HAP-1 (cell line): ENCODE data around the gene CMTM7.

ENCODE experiments used
- DNase-seq, 2 experiments: peaks; one replicate each; pipeline ENCODE4 v3.0.0-alpha.2; 2016 to 2020; ENCODE audit warnings: low spot score in 2 of 2
- H3K27me3 ChIP-seq: fragments of 250-450 bp; sonication (Bioruptor Pico); 2 replicates; pipeline ENCODE4 v1.5.1; 2020; ENCODE audit warnings: low read depth, mild to moderate bottlenecking, moderate library complexity
- H3K36me3 ChIP-seq: fragments of 250-450 bp; sonication (Bioruptor Pico); replicated peaks from 2 replicates; pipeline ENCODE4 v1.5.1; 2020; ENCODE audit warnings: mild to moderate bottlenecking
- H3K4me1 ChIP-seq: fragments of 250-450 bp; sonication (Bioruptor Pico); 2 replicates; pipeline ENCODE4 v1.5.1; 2020; ENCODE audit warnings: mild to moderate bottlenecking
- H3K4me3 ChIP-seq: fragments of 250-450 bp; sonication (Bioruptor Pico); 2 replicates; pipeline ENCODE4 v1.5.1; 2020; ENCODE audit warnings: mild to moderate bottlenecking, moderate library complexity
- H3K9me3 ChIP-seq: fragments of 250-450 bp; sonication (Bioruptor Pico); 2 replicates; pipeline ENCODE4 v1.5.1; 2020; ENCODE audit warnings: mild to moderate bottlenecking, moderate library complexity
- in situ Hi-C: fragments of 300-500 bp; cut with MboI; formaldehyde crosslinking; loops from 3 replicates; pipeline ENCODE4 v1.14.3; 2020; ENCODE audit warnings: low sequenced_read_pairs, inconsistent platforms, mixed read lengths

Gene CMTM7

GRCh38 chr3:32413845-32414521, 22.3 kb downstream of the CMTM7 start:
- in situ Hi-C loops = no loop called here
- no peak for DNase-seq
- Histone ChIP-seq H3K27me3 (no peaks in the 10 kb centered on the region), H3K4me3 (no peak overlapping the region), H3K9me3 (0 out of 2 replicates have a peak, but pooled peaks cover 3% of the 10 kb centered on the region), H3K4me1 (peaks cover 16% of the 10 kb centered on the region), H3K36me3 (no peaks in the 10 kb centered on the region)

DNA sequence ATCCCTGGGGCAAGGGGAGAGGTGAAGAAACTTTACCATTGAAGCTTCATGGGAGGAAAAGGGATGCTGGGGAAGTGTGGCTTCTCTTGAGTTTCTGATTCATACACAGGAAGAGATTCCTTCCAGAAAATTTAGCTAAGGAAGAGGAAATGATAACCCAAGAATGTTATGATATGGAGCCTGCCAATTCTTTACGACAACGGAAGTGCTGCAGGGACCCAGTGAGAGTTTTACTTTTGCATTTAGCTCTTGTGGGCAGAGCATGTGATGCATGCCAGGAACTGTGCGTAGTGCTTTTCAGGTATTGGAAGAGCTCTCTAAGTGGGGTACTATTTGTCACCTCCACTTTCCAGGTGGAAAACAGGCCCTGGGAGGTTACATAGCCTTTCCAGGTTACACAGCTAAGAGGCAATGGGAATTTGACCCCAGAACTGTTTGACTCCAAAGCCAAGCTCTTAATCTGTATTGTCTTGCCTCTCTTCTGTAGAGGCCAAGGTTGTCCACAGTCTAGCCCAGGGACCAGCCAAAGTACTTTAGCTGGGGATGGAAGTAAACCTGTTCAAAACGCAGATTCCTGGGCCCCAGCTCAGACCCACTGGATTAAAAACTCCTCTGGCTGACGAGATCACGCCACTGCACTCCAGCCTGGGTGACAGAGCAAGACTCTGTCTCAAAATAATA, 23.0 kb downstream of the CMTM7 start:
- peaks cover 9% of the 10 kb centered on the region for H3K4me1 ChIP-seq
- peaks cover 3% of the 10 kb centered on the region; the same call in 1 of the 2 replicates for H3K9me3 ChIP-seq
- H3K27me3 ChIP-seq = no peaks in the 10 kb centered on the region
- H3K4me3 ChIP-seq = no peak overlapping the region
- in situ Hi-C loops = no loop called here
- no peak for DNase-seq
- no peaks in the 10 kb centered on the region for H3K36me3 ChIP-seq

- Histone ChIP-seq H3K4me3 (no peak overlapping the region), H3K9me3 (peaks cover 3% of the 10 kb centered on the region), H3K36me3 (no peaks in the 10 kb centered on the region), H3K4me1 (no peaks in the 10 kb centered on the region), H3K27me3 (no peaks in the 10 kb centered on the region)
- in situ Hi-C loops = no loop called here
- DNase-seq = no peak
Measured at GRCh38 chr3:32419742-32420125, 28.1 kb downstream of the CMTM7 start.

GRCh38 chr3:32420126-32421038, 28.7 kb downstream of the CMTM7 start:
- no peak overlapping the region for H3K4me3 ChIP-seq
- no peak for DNase-seq
- no peaks in the 10 kb centered on the region for H3K27me3 ChIP-seq
- H3K36me3 ChIP-seq = no peaks in the 10 kb centered on the region
- peaks cover 3% of the 10 kb centered on the region for H3K9me3 ChIP-seq
- no peaks in the 10 kb centered on the region for H3K4me1 ChIP-seq
- in situ Hi-C loops = no loop called here

DNA sequence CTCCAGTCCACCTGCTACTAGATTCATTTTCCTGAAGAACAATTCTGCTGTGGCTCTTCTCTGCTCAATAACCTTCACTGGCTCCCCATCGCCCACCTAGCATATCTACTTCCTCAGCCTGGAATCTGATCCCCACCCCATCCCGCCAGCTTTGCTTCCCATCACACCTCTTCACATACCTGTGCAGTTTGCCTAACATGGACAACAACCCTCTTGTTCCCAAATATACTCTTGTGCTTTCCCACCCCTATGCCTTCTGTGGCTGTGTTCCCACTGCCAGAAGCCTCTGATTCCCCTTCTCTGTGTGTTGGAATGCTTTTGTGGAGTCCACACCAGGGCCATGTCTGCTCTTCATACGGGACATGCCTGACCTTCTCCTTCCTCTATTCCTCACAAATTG, 29.5 kb downstream of the CMTM7 start:
- no peak for DNase-seq
- no peaks in the 10 kb centered on the region for H3K4me1 ChIP-seq
- H3K27me3 ChIP-seq = no peaks in the 10 kb centered on the region
- H3K9me3 ChIP-seq = peaks cover 3% of the 10 kb centered on the region
- in situ Hi-C loops = no loop called here
- H3K4me3 ChIP-seq = no peak overlapping the region
- H3K36me3 ChIP-seq = no peaks in the 10 kb centered on the region

DNA sequence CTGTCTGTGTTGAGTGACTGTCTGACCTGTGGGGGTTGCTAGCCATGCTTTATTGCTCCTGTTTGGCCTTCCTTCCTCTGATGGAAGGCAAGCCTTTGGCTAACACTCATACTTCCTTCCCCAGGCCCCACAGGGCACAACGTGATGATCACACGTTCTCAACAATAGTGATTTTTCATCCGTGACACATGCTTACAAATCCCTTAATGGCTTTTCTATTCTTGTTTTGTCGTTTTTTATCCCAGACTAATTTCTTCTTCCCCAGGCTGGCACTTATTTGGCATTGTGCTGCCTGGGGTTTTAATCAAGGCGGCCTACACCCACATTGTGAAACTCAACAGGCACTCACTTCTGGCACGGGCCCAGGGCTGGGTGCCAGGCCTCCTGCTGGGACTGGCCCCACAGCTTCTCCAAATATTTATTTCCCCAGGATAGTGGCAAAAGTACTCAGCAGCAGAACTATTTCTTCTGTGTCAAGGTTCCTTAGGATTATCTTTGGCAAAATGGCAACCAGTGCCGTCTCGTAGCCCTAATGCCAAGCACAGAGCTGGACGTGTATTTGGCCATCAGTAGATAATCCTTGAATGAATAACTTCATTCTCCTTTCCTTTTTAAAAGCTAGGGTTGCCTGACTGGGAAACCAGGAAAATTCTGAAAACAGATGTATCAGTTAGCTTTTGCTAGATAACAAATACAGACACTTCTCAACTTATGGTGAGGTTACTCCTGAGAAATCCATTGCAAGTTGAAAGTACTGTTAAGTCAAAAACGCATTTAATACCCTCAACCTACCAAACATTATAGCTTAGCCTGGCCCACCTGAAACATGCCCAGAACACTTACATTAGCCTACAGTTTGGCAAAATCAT, 30.6 kb downstream of the CMTM7 start:
- no peak for DNase-seq
- H3K27me3 ChIP-seq = no peaks in the 10 kb centered on the region

DNA sequence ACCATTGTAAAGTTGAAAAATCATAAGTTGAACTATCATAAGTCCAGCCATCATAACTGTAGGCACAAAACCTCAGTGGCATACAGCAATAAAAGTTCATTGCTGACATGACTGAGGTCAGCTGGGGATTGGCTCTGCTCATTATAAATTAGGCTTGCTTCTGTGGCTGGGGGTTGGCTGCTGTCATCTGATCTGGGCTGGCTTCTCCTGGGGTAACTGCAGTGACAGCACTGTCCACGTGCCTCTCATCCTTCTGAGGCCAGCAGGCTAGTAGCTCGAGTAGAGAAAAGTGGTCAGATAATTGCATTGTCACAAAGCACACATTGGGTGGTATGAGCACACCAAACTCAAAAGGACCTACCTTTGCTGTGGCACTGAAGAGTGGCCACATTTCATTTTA, 31.3 kb downstream of the CMTM7 start:
- Histone ChIP-seq H3K36me3 (no peaks in the 10 kb centered on the region), H3K4me1 (no peaks in the 10 kb centered on the region), H3K9me3 (no peaks in the 10 kb centered on the region; the same call in none of the 2 replicates), H3K27me3 (no peaks in the 10 kb centered on the region), H3K4me3 (no peak overlapping the region)
- in situ Hi-C loops = no loop called here
- DNase-seq = no peak

More for the DNA sequence above, 30.6 kb downstream of the CMTM7 start:
- in situ Hi-C loops = no loop called here
- Histone ChIP-seq H3K9me3 (peaks cover 1% of the 10 kb centered on the region), H3K4me1 (no peaks in the 10 kb centered on the region), H3K36me3 (no peaks in the 10 kb centered on the region), H3K4me3 (no peak overlapping the region)

DNA sequence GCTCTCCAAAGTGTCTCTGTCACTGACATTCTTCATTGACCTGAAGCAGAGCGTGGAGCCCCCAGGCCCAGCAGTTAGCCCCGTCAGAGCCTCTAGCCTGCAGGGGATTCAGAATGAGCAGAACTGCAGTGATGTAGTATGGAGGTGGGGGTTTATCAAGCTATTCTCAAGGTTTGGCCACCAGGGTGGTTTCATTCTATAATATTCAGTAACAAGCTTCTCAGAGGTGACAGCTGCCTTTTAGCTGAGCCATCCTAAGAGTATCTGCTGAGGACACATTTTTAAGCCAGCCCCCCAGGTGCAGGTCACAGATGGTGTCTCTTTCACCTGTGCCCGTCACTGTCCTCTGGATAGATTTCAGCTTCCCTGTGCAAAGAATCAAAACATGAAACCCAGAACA, 31.9 kb downstream of the CMTM7 start:
- no peak for DNase-seq
- no peaks in the 10 kb centered on the region for H3K4me1 ChIP-seq
- in situ Hi-C loops = no loop called here

GRCh38 chr3:32423956-32424557, 32.4 kb downstream of the CMTM7 start:
- H3K36me3 ChIP-seq = no peaks in the 10 kb centered on the region
- H3K27me3 ChIP-seq = no peaks in the 10 kb centered on the region
- H3K9me3 ChIP-seq = no peaks in the 10 kb centered on the region; the same call in none of the 2 replicates
- no peaks in the 10 kb centered on the region for H3K4me1 ChIP-seq
- no peak overlapping the region for H3K4me3 ChIP-seq
- no peak for DNase-seq
- in situ Hi-C loops = no loop called here

More for the DNA sequence above, 31.9 kb downstream of the CMTM7 start:
- no peak overlapping the region for H3K4me3 ChIP-seq
- H3K36me3 ChIP-seq = no peaks in the 10 kb centered on the region
- no peaks in the 10 kb centered on the region for H3K27me3 ChIP-seq
- no peaks in the 10 kb centered on the region; the same call in none of the 2 replicates for H3K9me3 ChIP-seq

GRCh38 chr3:32424581-32425250, 33.1 kb downstream of the CMTM7 start:
- no peaks in the 10 kb centered on the region for H3K36me3 ChIP-seq
- no peaks in the 10 kb centered on the region; the same call in 1 of the 2 replicates for H3K9me3 ChIP-seq
- no peak for DNase-seq
- in situ Hi-C loops = no loop called here
- no peaks in the 10 kb centered on the region for H3K4me1 ChIP-seq
- H3K4me3 ChIP-seq = no peak overlapping the region
- no peaks in the 10 kb centered on the region for H3K27me3 ChIP-seq

DNA sequence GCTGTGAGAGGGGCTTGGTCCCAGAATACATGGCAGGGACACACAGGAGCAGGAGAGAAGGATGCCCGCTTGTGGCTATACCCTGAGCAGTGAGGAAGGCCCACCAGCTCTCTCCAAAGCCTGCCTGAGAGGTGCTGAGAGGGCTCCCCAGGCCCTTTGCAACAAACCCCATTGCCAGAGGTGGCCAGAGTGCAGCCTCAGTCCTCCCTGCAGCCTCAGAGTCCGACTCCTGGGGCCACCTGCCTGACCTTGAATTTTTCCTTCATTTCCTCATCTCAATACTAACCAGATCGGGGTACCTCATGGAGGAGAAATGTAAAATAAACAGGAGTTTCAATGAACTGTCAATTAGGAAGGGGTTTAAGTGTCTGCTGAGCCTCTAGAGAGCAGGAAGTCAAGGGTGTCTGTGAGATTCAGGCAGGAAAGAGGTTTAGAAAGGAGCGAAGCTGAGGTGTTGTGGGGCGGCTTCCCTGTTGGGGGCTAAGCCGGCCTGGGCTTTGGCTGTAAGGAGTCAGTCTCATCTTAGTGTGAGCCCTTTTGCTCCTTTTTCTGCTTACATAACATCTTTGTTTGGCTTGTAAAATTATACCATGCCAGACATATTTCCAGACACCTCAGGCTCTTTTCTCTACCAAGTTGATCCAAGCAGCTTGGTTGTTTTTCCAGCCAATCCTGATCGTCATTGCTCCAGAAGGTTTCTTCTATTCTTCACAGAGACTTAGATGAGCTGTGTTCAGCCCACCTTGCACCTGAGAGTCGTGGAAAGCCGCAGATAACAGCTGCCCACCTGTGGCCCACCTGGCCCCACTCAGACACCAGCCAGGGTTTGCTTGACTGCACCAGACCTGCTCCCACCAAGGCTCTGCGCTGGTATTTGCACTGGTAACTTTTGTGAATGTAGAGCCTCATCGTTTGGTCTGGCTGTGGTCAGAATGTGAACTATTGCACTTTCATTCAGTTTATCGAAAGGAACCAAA, 36.7 kb downstream of the CMTM7 start:
- Histone ChIP-seq H3K36me3 (no peaks in the 10 kb centered on the region), H3K4me3 (no peak overlapping the region), H3K9me3 (no peaks in the 10 kb centered on the region), H3K4me1 (no peaks in the 10 kb centered on the region), H3K27me3 (no peaks in the 10 kb centered on the region)
- in situ Hi-C loops = no loop called here
- DNase-seq = no peak
